ENCODE measurements around the gene DEFB118. TPM values are rescaled to one million over a fixed set of nuclear protein-coding genes. Genes with fewer than 3 reads are reported as not detected.

The DEFB118 gene
- total and polyA plus RNA-seq, 2 experiments from 2014 or later, result not detected

GRCh38 chr20:31415653-31416052 lies 47.3 kb downstream of the DEFB118 start:
- Histone ChIP-seq H3F3A (replicated peaks; ENCODE audit: low read depth) (no peaks in the 10 kb centered on the region), H3K4me1 (ENCODE audit: insufficient read depth) (no peaks in the 10 kb centered on the region), H3K79me2 (replicated peaks; ENCODE audit: insufficient read depth) (no peaks in the 10 kb centered on the region), H3K27me3 (ENCODE audit: insufficient read depth) (no peaks in the 10 kb centered on the region), H3K4me2 (no peak overlapping the region), H4K20me1 (replicated peaks; ENCODE audit: insufficient read depth) (no peaks in the 10 kb centered on the region), H3K36me3 (ENCODE audit: insufficient read depth) (peaks cover 3% of the 10 kb centered on the region; the same call in 1 of the 2 replicates), H2AFZ (no peak overlapping the region), H3K9me2 (ENCODE audit: insufficient read depth) (peaks cover 7% of the 10 kb centered on the region; the same call in 1 of the 2 replicates), H3K4me3 (no peak overlapping the region), H3K27ac (ENCODE audit: low read depth) (no peak overlapping the region)
- Mint-ChIP-seq H3K4me1 (no peaks in the 10 kb centered on the region), H3K4me3 (no peak overlapping the region), H3K27ac (no peak overlapping the region), H3K27me3 (ENCODE audit: insufficient read depth, low read depth, poor library complexity) (peaks cover 4% of the 10 kb centered on the region), H3K36me3 (ENCODE audit: low read depth) (peaks cover 25% of the 10 kb centered on the region), H3K9me3 (peaks cover 96% of the 10 kb centered on the region; the same call in 2 of the 3 replicates)
- TF ChIP-seq CREB1 (CRISPR knock-in tag; IDR thresholded peaks at IDR 0.05; ENCODE audit: low read depth) (no peak), CTCF (conservative IDR thresholded peaks at IDR 0.05; ENCODE audit: low read depth in 2 of 2) (no peak), STAT1 (IDR thresholded peaks at IDR 0.05; ENCODE audit: unreplicated experiment) (no peak), JUNB (IDR thresholded peaks at IDR 0.05; ENCODE audit: unreplicated experiment) (no peak)
- TF ChIP-seq, protein P1, sequence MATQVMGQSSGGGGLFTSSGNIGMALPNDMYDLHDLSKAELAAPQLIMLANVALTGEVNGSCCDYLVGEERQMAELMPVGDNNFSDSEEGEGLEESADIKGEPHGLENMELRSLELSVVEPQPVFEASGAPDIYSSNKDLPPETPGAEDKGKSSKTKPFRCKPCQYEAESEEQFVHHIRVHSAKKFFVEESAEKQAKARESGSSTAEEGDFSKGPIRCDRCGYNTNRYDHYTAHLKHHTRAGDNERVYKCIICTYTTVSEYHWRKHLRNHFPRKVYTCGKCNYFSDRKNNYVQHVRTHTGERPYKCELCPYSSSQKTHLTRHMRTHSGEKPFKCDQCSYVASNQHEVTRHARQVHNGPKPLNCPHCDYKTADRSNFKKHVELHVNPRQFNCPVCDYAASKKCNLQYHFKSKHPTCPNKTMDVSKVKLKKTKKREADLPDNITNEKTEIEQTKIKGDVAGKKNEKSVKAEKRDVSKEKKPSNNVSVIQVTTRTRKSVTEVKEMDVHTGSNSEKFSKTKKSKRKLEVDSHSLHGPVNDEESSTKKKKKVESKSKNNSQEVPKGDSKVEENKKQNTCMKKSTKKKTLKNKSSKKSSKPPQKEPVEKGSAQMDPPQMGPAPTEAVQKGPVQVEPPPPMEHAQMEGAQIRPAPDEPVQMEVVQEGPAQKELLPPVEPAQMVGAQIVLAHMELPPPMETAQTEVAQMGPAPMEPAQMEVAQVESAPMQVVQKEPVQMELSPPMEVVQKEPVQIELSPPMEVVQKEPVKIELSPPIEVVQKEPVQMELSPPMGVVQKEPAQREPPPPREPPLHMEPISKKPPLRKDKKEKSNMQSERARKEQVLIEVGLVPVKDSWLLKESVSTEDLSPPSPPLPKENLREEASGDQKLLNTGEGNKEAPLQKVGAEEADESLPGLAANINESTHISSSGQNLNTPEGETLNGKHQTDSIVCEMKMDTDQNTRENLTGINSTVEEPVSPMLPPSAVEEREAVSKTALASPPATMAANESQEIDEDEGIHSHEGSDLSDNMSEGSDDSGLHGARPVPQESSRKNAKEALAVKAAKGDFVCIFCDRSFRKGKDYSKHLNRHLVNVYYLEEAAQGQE (IDR thresholded peaks at IDR 0.05; ENCODE audit: unreplicated experiment), result no peak
- DNase-seq (ENCODE audit: low spot score) (no peak), ATAC-seq (no peak)

DNA sequence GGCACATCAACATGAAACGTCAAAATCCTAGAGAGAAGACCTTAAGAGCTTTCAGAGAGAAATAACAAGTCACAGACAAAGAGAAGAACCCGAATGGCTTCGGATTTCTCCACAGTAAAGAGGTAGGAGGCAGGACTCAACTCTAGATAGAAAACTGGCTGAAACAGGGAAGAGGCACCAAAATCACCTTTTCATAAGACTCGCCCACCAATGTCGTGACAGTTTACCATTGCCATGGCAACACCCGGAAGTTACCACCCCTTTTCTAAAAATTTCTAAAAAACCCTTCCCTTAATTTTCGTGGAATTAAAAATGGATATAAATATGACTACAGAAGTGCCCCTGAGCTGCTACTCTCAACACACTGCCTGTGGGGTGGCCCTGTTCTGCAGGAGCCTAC lies 49.9 kb downstream of the DEFB118 start:
- Histone ChIP-seq H2AFZ (no peak overlapping the region), H3K36me3 (ENCODE audit: insufficient read depth) (0 out of 2 replicates have a peak, but pooled peaks cover 3% of the 10 kb centered on the region), H3K4me2 (no peak overlapping the region), H3K4me3 (no peak overlapping the region), H3K9me2 (ENCODE audit: insufficient read depth) (peaks cover 7% of the 10 kb centered on the region; the same call in 1 of the 2 replicates), H3F3A (replicated peaks; ENCODE audit: low read depth) (no peaks in the 10 kb centered on the region), H4K20me1 (replicated peaks; ENCODE audit: insufficient read depth) (no peaks in the 10 kb centered on the region), H3K27me3 (ENCODE audit: insufficient read depth) (no peaks in the 10 kb centered on the region), H3K4me1 (ENCODE audit: insufficient read depth) (no peaks in the 10 kb centered on the region), H3K79me2 (replicated peaks; ENCODE audit: insufficient read depth) (no peaks in the 10 kb centered on the region), H3K27ac (ENCODE audit: low read depth) (no peak overlapping the region)
- ATAC-seq (no peak), DNase-seq (ENCODE audit: low spot score) (no peak)
- peaks cover 22% of the 10 kb centered on the region for H3K36me3 Mint-ChIP-seq (ENCODE audit: low read depth)
- H3K4me3 Mint-ChIP-seq, result no peak overlapping the region
- no peaks in the 10 kb centered on the region for H3K4me1 Mint-ChIP-seq
- no peak overlapping the region for H3K27ac Mint-ChIP-seq
- peaks cover 4% of the 10 kb centered on the region for H3K27me3 Mint-ChIP-seq (ENCODE audit: insufficient read depth, low read depth, poor library complexity)
- peaks cover 94% of the 10 kb centered on the region; the same call in 2 of the 3 replicates for H3K9me3 Mint-ChIP-seq
- TF ChIP-seq, protein P2, sequence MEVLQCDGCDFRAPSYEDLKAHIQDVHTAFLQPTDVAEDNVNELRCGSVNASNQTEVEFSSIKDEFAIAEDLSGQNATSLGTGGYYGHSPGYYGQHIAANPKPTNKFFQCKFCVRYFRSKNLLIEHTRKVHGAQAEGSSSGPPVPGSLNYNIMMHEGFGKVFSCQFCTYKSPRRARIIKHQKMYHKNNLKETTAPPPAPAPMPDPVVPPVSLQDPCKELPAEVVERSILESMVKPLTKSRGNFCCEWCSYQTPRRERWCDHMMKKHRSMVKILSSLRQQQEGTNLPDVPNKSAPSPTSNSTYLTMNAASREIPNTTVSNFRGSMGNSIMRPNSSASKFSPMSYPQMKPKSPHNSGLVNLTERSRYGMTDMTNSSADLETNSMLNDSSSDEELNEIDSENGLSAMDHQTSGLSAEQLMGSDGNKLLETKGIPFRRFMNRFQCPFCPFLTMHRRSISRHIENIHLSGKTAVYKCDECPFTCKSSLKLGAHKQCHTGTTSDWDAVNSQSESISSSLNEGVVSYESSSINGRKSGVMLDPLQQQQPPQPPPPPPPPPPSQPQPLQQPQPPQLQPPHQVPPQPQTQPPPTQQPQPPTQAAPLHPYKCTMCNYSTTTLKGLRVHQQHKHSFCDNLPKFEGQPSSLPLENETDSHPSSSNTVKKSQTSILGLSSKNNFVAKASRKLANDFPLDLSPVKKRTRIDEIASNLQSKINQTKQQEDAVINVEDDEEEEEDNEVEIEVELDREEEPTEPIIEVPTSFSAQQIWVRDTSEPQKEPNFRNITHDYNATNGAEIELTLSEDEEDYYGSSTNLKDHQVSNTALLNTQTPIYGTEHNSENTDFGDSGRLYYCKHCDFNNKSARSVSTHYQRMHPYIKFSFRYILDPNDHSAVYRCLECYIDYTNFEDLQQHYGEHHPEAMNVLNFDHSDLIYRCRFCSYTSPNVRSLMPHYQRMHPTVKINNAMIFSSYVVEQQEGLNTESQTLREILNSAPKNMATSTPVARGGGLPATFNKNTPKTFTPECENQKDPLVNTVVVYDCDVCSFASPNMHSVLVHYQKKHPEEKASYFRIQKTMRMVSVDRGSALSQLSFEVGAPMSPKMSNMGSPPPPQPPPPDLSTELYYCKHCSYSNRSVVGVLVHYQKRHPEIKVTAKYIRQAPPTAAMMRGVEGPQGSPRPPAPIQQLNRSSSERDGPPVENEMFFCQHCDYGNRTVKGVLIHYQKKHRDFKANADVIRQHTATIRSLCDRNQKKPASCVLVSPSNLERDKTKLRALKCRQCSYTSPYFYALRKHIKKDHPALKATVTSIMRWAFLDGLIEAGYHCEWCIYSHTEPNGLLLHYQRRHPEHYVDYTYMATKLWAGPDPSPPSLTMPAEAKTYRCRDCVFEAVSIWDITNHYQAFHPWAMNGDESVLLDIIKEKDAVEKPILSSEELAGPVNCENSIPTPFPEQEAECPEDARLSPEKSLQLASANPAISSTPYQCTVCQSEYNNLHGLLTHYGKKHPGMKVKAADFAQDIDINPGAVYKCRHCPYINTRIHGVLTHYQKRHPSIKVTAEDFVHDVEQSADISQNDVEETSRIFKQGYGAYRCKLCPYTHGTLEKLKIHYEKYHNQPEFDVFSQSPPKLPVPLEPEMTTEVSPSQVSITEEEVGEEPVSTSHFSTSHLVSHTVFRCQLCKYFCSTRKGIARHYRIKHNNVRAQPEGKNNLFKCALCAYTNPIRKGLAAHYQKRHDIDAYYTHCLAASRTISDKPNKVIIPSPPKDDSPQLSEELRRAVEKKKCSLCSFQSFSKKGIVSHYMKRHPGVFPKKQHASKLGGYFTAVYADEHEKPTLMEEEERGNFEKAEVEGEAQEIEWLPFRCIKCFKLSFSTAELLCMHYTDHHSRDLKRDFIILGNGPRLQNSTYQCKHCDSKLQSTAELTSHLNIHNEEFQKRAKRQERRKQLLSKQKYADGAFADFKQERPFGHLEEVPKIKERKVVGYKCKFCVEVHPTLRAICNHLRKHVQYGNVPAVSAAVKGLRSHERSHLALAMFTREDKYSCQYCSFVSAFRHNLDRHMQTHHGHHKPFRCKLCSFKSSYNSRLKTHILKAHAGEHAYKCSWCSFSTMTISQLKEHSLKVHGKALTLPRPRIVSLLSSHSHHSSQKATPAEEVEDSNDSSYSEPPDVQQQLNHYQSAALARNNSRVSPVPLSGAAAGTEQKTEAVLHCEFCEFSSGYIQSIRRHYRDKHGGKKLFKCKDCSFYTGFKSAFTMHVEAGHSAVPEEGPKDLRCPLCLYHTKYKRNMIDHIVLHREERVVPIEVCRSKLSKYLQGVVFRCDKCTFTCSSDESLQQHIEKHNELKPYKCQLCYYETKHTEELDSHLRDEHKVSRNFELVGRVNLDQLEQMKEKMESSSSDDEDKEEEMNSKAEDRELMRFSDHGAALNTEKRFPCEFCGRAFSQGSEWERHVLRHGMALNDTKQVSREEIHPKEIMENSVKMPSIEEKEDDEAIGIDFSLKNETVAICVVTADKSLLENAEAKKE (CRISPR knock-in tag; IDR thresholded peaks at IDR 0.05), result no peak
- TF ChIP-seq EZH2 (IDR thresholded peaks at IDR 0.05; ENCODE audit: low read depth, unreplicated experiment), result no peak
- no peak for TF ChIP-seq NANOG (IDR thresholded peaks at IDR 0.05; ENCODE audit: borderline replicate concordance)
- no peak for TF ChIP-seq EZH2phosphoT487 (IDR thresholded peaks at IDR 0.05; ENCODE audit: unreplicated experiment)
- TF ChIP-seq, protein P3, sequence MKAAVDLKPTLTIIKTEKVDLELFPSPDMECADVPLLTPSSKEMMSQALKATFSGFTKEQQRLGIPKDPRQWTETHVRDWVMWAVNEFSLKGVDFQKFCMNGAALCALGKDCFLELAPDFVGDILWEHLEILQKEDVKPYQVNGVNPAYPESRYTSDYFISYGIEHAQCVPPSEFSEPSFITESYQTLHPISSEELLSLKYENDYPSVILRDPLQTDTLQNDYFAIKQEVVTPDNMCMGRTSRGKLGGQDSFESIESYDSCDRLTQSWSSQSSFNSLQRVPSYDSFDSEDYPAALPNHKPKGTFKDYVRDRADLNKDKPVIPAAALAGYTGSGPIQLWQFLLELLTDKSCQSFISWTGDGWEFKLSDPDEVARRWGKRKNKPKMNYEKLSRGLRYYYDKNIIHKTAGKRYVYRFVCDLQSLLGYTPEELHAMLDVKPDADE (IDR thresholded peaks at IDR 0.05), result no peak
